Measurements from ENCODE around the gene DOCK2.
"Not testable (repeated sequence)": the region's sequence is repeated elsewhere in the genome, so short reads cannot be mapped to it uniquely, and the experiment has no call there.

The DOCK2 gene

DNA sequence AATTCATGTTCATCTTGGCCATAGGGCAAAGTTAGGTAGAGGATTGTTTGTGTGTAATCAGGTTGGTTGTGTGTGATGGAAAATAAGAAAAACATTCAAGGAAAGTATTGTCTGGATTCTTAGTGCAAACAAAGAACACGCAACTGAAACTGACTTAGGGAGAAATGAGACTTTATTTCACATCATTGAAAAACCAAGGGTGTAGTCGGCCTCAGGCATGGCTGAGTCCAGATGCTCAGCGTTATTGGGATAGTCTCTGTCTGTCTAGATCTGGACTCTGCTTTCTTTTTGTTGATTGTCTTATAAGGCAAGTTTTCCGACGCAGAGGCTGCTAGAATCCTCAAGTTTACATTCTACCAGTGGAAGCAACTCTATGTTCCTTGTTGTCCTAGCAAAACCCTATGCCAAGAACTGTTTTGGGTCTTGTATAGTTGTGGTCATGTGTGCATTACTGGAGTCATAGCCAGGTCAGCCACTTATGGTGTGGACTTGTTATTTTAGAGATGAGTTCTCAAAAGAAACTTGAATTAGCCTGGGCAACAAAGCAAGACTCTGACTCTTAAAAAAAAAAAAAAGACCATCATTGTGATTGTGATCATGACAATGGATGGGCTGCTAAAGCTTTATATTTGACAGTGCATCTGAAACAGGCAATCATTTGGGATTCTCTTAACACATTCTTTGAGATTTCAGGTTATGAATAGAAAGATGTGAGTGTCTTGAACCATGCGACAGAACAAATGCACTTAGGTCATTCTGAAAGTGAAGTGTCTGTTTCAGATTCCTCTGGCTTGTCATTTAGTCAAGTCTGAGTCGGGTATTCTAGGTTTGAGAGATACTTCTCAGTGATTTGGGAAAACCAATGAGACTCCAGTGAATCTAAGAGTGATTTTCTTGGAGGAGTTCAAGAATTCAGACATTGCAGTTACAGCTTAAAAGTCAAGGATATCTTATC, 82.6 kb downstream of the DOCK2 start:
- DNase-seq (ENCODE audit: low read depth): no peak
- no peak overlapping the region for H3K4me3 ChIP-seq (replicated peaks; ENCODE audit: low read depth, low read length)
- TF ChIP-seq, protein P1, sequence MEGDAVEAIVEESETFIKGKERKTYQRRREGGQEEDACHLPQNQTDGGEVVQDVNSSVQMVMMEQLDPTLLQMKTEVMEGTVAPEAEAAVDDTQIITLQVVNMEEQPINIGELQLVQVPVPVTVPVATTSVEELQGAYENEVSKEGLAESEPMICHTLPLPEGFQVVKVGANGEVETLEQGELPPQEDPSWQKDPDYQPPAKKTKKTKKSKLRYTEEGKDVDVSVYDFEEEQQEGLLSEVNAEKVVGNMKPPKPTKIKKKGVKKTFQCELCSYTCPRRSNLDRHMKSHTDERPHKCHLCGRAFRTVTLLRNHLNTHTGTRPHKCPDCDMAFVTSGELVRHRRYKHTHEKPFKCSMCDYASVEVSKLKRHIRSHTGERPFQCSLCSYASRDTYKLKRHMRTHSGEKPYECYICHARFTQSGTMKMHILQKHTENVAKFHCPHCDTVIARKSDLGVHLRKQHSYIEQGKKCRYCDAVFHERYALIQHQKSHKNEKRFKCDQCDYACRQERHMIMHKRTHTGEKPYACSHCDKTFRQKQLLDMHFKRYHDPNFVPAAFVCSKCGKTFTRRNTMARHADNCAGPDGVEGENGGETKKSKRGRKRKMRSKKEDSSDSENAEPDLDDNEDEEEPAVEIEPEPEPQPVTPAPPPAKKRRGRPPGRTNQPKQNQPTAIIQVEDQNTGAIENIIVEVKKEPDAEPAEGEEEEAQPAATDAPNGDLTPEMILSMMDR (IDR thresholded peaks at IDR 0.05; ENCODE audit: low read length, missing control alignments): no peak

DNA sequence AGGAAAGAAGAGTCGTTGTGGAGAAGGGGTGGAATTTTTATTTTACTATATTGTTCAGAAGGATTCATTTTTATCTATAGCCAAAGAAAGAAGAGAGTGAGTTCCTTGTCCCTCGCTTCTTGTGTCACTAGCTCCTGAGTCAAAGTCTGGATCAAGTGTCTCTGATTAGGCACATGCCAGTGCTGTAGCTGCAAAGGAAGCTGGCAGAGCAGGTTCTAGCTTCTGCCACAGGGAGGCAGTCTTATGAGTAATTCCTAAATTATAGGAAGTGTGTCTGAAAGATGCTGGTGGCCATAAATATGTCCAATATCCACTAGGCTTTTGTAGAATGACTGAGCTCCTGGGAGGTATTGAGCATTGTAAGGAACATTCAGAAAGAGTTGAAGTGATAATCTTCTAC, 84.7 kb downstream of the DOCK2 start:
- no peak for DNase-seq (ENCODE audit: low read depth)
- TF ChIP-seq, protein P1 (IDR thresholded peaks at IDR 0.05; ENCODE audit: low read length, missing control alignments): no peak
- no peak overlapping the region for H3K4me3 ChIP-seq (replicated peaks; ENCODE audit: low read depth, low read length)

DNA sequence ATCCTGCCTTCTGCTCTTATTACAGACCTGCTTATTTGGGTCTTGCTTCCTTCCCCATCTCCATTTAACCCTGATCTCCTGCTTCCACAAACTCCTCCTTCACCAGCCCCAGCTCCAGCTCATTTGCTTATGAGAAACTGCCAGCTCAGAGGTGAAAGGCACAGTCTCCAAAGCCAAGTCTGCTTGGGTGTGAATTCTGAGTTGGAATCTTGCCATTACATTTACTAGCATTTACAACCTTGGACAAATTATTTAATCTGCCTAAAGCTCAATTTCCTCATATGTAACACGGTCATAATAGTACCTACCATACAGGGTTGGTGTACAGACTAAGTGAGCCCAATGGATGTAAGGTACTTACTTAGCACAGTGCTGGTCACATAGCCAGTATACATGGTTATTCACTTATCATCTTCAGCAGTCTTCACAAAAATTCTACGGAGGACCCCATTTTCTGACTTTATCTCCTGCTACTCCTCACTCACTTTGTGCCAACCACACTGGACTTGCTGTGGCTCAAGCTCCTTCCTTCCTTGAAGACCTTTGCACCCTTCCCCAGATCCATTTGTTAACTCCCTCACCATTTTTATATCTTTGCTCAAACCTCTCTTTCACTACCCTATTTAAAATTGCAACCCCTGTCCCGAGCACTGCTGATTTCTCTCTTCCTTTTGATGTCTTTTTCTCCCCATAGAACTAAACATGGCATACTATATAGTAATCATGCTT, 86.2 kb downstream of the DOCK2 start:
- H3K4me3 ChIP-seq (replicated peaks; ENCODE audit: low read depth, low read length): no peak overlapping the region
- TF ChIP-seq, protein P1 (IDR thresholded peaks at IDR 0.05; ENCODE audit: low read length, missing control alignments): no peak
- DNase-seq (ENCODE audit: low read depth): no peak

DNA sequence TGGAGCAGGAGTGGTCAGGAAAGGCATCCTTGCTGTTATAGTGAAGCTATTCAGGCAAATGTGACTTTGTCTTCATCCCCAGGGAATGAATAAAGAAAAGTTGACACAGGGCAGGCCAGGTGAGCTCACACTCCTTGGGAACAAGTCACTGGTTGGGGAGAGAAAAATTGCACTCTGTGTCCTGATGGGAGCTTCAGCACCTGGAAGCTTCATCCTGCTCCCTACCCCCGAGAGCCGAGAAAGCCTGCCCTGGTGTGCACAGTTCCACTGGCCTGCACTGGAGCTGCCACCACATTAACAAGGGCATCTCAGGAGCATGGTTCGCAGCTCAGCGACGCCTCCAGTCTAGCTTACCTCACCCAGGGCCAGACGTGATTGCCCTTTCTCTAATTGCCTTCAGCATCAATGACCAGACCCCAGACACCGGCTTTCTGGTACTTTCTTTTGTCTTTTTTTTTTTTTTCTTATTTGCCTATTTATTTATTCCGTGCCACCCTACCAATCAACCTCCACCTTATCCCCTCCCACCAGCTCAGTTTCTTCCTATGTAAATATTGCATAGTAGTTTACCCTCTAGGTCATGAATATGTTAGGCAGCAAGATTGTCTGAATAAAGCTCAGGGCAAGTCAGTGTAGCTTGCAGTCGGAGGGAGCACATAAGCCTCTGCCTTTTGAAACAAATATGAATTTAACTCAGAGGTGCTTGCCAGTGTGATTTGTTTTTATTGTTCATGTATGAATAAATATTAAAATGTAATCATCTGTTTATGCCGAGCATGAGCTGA, 87.4 kb downstream of the DOCK2 start:
- DNase-seq (ENCODE audit: low read depth): no peak
- TF ChIP-seq, protein P1 (IDR thresholded peaks at IDR 0.05; ENCODE audit: low read length, missing control alignments): no peak
- no peak overlapping the region for H3K4me3 ChIP-seq (replicated peaks; ENCODE audit: low read depth, low read length)

DNA sequence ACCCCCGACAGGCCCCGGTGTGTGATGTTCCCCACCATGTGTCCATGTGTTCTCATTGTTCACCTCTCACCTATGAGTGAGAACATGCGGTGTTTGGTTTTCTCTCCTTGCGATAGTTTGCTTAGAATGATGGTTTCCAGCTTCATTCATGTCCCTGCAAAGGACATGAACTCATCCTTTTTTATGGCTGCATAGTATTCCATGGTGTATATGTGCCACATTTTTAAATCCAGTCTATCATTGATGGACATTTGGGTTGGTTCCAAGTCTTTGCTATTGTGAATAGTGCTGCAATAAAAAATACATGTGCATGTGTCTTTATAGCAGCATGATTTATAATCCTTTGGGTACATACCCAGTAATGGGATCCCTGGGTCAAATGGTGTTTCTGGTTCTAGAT, 88.6 kb downstream of the DOCK2 start:
- DNase-seq (ENCODE audit: low read depth); H3K4me3 ChIP-seq (replicated peaks; ENCODE audit: low read depth, low read length): not testable (repeated sequence)

DNA sequence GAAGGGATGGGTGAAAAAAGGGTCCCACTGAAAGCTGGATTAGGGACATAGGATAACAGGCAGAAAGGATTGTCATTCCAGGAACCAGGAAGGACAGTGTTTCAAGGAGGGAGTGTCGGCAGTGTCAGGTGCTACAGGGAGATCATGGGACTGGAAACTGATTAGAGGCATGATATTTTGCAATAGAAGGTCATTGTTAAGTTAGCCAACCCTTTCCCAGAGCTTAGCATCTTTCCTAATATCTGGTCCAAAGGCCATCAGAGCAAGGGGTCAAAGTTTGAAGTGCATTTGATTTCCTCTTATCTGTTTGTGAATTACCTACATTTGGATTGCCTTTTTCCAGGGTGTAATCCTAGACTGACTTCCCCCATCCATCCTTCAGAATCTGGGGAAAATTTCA, 91.3 kb downstream of the DOCK2 start:
- no peak overlapping the region for H3K4me3 ChIP-seq (replicated peaks; ENCODE audit: low read depth, low read length)
- DNase-seq (ENCODE audit: low read depth): no peak
- TF ChIP-seq, protein P1 (IDR thresholded peaks at IDR 0.05; ENCODE audit: low read length, missing control alignments): no peak

DNA sequence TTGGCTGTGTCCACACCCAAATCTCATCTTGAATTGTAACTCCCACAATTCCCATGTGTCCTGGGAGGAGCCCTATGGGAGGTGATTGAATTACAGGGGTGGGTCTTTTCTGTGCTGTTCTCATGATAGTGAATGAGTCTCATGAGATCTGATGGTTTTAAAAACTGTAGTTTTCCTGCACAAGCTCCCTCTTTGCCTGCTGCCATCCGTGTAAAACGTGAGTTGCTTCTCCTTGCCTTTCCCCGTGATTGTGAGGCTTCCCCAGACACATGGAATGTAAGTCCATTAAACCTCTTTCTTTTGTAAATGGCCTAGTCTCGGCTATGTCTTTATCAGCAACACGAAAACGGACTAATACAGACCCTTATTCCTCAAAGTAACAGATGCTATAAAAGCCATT, 94.1 kb downstream of the DOCK2 start:
- TF ChIP-seq, protein P1 (IDR thresholded peaks at IDR 0.05; ENCODE audit: low read length, missing control alignments): no peak
- no peak overlapping the region for H3K4me3 ChIP-seq (replicated peaks; ENCODE audit: low read depth, low read length)
- DNase-seq (ENCODE audit: low read depth): no peak
